H4 (cell line): ENCODE results near the gene MPV17L2. TPM values are rescaled to one million over a fixed set of nuclear protein-coding genes. Genes with fewer than 3 reads are reported as not detected.

Source experiments
- DNase-seq: peaks from one replicate; pipeline ENCODE4 v3.0.0-alpha.2; 2015; ENCODE audit warnings: low spot score
- total RNA-seq: library from RNA; depleted of rRNA; stranded (reverse); fragments of >200 nt; shearing (Covaris generic); gene quantifications from 2 replicates; pipeline ENCODE4 v1.2.3, GENCODE V29; 2014

Gene MPV17L2
- total RNA-seq, 1 experiment from 2014 or later, result 30.9 TPM

DNA sequence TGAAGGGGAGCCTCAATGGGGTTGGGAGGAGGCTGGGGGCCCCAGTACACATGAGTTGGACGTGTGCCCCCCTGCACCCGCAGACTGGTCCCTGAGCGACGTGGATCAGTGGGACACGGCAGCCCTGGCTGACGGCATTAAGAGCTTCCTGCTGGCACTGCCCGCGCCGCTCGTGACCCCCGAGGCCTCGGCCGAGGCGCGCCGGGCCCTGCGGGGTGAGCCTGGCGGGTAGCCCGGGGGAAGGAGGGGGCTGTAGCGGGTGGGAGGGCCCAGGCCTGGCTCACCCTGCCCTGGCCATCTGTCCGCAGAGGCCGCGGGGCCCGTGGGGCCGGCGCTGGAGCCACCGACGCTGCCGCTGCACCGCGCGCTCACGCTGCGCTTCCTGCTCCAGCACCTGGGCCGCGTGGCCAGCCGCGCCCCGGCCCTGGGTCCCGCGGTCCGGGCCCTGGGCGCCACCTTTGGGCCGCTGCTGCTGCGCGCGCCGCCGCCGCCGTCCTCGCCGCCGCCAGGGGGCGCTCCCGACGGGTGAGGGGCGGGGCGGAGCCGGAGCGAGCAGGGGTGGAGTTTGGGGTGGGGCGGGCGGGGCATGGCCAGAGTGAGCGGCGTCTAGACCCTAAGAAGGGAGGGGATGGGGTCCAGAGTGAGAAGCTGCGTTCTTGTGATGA, 31.9 kb upstream of the MPV17L2 start:
- DNase-seq, result no peak

DNA sequence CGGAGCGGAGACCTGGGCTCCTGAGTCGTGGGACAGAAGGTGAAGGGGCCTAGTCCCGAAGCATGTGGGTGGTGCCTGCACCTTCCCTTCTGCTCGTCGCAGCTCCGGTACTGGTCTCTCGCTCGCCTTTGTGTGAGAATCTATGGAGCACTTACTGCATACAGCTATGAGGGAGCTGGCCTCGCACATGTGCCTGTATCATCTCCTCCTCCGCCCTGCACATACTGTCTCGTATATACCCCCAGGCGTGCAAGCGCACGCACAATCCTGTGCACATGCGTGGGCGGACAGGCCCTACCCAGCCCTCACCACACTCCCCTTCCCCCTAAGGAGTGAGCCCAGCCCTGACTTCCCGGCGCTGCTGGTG, 31.4 kb upstream of the MPV17L2 start:
- no peak for DNase-seq

DNA sequence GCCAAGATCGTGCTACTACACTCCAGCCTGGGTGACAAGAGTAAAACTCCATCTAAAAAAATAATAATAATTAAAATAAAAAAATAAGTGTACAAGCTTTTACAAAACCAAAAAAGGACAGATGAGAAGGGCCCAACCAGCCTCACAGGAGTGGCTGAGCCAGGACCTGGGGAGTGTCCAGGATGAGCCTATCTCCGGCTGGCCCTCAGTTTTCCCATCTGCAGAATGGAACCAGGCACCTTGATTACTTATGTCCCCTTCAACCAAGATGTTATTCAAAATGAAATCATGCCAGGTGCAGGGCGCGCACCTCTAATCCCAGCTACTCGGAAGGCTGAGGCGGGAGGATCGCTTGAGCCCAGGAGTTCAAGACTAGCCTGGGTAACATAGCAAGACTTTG, 28.9 kb upstream of the MPV17L2 start:
- no peak for DNase-seq

DNA sequence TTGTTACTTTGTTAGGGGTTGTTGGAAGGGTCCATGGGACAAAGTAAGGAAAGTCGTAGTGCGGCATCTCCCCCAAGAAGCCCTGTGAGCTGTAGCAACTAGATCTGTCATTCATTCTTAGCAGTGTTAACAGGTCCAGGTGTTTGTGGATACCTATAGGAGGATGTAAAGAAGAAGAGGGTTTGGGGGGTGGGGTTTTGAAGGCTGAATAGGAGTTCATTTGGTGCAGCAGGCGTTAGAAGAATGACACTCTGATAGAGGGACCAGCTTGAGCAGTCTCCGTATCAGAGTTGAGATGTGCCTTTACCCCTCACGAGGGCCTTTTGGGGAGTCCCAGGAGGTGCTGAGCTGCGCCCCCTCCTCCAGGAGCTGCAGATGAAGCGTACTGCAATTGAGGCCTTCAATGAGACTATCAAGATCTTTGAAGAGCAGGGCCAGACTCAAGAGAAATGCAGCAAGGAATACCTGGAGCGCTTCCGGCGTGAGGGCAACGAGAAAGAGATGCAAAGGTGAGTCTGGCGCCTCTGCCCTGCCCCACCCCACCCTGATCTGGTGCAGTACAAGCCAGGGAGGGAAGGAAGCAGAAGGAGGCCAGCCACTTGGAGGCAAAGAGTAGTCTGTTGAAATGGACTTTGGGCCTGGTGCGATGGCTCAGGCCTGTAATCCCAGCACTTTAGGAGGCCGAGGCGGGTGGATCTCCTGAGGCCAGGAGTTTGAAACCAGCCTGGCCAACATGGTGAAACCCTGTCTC, 27.0 kb upstream of the MPV17L2 start:
- DNase-seq, result no peak

DNA sequence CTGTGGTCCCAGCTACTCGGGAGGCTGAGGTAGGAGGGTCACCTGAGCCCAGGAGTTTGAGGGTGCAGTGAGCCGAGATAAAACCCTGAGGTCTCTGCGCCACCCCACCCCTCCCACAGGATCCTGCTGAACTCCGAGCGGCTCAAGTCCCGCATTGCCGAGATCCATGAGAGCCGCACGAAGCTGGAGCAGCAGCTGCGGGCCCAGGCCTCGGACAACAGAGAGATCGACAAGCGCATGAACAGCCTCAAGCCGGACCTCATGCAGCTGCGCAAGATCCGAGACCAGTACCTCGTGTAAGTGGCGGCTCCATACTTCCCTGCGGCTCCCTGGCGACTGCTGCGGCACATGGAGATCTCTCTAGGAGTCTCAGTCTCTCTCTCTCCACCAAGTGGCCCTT, 26.0 kb upstream of the MPV17L2 start:
- DNase-seq, result no peak

DNA sequence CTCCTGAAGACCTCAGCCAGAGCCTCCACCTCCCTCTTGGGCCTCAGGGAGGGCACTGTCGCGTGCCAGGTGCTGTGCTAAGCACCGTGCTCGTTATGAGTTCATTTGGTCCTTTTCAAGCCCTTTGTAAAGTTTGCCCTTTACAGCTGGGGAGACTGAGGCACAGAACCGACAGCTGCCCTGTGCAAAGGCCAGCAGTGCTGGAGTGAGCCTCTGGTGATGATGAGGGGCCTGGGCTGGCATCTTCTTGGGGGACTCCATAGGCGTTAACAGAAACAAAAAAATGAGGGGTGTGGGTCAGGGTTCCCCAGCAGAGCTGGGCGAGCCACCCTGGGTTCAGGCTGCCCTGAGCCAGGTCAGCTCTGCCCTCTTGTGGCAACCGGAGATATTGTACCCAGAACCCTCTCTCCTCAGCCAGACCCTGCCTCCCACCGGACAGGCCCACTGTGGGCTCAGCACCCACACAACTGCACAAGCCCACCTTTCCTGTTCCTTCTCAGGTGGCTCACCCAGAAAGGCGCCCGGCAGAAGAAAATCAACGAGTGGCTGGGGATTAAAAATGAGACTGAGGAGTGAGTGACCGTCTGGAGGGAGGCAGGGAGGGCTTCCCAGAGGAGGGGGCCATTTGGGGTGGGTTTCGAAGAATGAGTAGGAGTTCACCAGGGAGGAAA, 24.9 kb upstream of the MPV17L2 start:
- DNase-seq, result no peak

DNA sequence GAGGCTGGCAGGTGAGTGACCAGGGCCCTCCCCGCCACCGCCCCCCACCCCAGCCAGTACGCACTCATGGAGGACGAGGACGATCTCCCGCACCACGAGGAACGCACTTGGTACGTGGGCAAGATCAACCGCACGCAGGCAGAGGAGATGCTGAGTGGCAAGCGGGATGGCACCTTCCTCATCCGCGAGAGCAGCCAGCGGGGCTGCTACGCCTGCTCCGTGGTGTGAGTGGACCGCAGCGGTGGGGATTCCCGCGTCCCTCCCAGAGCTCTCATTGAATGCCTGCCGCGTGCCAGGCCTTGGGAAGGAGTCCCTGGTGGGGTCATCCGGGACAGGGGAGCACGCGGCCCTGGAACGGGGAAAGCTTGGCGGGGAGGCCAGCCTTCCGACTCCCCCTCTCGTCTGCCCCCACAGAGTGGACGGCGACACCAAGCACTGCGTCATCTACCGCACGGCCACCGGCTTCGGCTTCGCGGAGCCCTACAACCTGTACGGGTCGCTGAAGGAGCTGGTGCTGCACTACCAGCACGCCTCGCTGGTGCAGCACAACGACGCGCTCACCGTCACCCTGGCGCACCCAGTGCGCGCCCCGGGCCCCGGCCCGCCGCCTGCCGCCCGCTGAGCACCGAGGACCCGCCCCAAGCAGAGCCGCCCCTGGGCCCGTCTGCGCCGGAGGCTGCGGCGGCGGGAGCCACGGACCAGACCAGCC, 24.2 kb upstream of the MPV17L2 start:
- DNase-seq, result no peak

DNA sequence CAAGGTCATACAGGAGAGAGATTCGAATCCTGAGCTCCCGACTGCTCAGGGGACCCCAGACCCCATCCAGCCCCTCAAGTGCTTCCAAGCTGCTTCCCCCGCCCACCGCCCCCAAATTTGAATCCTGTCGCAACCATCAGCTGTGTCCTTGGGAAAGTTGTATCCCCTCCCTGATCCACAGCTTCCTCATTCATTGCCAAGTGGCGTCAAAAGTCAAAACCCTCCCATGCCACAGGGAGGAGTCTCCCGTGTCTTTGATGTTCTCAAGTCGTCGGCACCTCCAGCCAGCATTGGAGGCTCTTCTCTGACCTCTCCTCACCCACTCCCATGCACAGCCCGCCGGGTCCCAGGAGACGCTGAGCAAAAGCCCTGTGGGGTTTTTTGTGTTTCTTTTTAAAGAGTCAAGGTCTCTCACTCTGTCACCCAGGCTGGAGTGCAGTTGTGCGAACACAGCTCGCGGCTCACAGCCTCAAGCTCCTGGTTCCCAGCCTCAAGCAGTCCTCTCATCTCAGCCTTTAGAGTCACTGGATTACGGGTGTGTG, 22.2 kb upstream of the MPV17L2 start:
- no peak for DNase-seq

DNA sequence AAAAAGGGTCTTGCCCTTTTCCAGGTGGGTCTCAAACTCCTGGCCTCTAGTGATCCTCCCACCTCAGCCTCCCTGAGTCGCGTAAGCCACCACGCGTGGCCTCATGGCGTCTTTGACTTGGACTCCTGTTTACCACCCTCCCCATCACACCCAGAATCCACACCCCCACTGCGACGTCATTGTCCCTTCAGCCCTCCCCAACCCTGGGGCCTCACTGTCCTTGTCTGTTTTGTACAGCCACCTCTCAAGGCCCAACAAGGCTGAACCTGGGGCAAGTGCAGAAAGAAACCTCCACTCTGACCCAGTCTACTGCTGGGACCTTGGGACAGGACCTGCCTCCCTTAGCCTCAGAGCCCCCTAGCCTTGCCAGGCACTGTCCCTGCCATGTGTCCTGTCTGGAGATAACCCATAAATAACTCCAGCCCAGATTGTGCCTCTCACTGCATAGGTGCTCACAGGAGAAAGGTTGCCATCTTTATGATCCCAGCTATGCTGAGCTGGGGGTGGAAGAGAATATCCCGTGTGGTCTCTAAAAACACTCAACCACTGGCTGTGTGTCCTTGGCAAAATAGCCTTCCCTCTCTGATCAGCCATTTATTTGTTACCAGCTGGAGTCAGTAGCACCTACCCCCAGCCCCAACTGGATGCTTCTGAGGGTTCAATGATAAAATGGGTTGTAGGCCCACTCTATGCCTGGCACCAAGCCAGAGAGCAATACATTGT, 21.3 kb upstream of the MPV17L2 start:
- no peak for DNase-seq

DNA sequence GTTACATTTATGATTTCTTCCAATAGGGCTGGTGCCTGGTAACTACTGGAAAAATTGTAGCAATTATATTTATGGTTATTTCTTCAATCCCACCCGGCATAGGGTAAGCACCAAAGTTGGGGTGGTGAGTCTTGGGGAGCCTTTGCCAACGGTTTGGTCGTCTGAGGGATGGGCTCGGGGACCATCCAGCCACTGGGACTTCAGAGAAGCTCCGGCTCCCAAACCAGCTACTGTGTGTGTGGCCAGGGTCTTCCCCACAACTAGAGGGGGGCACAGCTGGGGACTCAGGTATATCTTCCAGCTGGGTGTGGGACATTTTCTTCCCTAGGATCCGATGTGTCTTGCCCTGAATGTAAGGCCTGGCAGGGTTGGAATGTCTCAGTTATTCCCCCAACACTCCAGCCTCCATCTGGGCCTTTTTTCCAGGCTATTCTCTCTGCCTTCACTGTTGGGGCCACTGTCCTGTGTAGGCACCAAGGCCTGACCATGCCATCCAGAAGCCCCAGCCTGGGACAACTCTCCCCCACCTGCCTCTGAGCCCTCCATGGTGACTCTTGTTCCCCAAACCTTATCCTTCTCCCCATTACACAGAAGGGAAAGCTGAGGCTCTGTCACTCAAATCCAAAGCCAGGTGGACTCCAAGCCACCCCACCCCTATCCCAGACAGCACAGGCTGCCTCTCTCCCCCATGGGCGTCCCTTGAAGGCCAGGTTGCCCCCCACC, 20.5 kb upstream of the MPV17L2 start:
- DNase-seq, result no peak

DNA sequence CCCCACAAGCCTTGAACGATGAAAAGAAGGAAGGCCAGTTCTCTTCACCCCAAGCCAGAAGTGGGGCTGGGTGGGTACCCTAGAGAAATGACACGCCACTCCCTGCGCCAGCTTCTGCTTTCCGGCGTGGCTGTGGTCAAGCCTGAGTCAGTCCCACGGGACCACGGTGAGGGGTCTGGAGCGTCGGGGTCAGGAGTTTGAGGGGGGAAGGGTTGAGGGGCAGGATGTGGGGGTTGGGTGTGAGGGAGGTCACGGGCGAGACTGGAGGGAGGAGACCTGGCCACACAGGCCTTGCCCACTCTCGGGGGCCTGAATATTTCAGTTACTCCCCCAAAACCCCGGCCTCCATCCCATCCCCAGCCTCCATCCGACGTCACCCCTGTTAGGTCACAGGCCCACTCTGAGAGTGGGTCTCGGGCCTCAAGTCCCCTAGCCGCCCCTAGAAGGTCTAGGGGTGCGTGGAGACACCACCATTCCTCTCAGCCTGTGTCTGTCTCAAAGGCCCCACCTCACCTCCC, 19.9 kb upstream of the MPV17L2 start:
- DNase-seq, result no peak

DNA sequence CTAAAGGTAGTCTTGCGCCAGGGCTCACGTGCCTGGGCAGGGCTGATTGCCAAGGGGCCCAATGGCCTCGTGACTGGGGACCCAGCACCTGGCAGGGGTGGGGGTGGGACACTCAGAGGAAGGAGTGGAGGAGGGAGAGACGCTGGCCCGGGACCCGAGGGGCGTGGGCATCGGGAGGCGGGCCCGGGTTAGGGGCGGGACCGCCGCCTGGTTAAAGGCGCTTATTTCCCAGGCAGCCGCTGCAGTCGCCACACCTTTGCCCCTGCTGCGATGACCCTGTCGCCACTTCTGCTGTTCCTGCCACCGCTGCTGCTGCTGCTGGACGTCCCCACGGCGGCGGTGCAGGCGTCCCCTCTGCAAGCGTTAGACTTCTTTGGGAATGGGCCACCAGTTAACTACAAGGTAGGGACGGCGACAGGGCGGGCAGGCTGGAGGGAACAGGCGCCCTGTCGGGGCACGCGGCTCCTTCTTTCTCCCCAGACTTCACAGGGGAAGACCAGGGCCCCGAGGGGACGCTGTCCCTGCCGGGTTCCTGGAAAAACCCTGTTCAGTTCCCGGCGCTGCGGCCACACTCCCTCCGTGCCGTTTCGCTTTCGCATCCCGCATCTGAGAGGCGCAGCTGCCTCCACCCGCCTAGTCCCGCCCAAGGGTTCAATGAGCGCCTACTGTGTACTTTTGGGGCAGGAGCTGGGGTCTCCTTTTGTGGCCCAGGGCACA, 19.3 kb upstream of the MPV17L2 start, which contains the start of gene IFI30:
IFI30 (plus strand) TSS at position 242 of the 717 bp plus-strand sequence; CDS start at position 271, 29 bp downstream.
- peak; percentile 73 for DNase-seq

DNA sequence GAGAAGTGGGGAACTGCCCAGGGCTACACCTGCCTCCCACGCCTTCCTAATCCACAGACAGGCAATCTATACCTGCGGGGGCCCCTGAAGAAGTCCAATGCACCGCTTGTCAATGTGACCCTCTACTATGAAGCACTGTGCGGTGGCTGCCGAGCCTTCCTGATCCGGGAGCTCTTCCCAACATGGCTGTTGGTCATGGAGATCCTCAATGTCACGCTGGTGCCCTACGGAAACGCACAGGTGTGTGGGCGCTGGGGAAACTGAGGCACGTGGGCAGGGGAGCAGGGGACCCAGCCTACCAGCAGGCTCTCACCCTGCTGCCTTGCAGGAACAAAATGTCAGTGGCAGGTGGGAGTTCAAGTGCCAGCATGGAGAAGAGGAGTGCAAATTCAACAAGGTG, 18.0 kb upstream of the MPV17L2 start:
- no peak for DNase-seq

DNA sequence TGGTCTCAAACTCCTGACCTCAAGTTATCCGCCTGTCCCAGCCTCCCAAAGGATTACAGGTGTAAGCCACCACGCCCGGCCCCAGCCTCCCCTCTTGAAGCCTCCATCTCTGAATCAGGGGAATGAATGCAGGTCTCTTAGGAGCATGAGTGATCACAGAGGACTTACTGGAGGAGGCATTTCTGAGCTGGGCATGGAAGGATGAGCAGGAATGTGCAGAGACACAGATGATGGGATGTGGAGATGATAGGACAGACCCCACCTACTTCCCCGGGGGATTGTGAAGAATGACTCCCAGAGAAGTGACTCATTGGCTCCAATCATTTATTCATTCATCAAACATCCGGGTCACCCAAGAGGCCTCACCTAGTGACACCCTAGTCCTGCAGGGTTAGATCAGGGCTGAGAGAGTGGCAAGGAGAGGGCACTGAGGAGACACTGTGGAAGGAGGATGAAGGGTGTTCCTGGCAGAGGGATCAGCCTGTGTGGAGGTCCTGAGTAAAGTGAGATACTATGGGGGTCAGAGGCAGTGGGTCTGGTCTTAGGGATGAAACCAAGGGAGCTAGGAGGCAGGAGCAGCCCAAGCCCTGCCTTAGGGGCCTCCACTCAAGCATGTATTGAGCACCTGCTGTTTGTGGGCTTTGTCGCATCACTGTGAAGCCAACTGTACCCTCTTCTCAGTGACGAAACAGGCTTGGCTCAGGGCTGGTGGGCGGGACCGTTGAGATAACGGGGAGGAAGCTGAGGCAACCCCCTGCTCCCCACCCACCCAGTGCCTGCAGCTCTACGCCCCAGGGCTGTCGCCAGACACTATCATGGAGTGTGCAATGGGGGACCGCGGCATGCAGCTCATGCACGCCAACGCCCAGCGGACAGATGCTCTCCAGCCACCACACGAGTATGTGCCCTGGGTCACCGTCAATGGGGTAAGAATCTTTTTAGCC, 16.4 kb upstream of the MPV17L2 start:
- no peak for DNase-seq

DNA sequence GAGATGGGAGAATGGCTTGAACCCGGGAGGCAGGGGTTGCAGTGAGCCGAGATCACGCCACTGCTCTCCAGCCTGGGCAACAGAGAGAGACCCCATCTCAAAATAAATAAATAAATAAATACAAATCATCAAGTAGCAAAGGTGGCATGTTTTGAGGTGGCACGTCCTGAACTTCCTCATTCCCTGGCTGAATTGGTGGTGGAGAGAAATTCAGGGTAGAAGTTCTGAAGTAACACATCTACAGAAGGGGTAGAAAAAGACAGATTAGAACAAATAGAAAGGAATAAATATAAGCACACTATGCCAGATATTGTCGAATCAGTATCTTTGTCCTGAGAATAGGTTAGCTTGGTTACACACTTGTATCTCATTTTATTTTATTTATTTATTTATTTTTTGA, 13.1 kb upstream of the MPV17L2 start:
- no peak for DNase-seq

DNA sequence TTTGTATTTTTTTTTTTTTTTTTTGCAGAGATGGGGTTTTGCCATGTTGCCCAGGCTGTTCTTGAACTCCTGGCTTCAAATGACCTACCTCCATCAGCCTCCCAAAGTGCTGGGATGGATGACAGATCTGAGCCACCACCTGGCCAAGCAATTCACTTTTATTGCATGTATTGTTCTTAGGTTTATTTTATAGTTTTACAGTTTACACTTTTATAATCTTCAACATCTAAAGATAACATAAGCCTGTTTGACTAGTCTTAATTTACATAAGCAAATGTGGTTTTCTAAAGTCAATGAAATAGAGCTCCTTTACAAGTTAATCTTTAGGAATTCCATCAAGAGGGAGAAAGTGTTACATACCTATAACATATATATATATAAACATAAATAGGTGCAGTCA, 9.5 kb upstream of the MPV17L2 start:
- no peak for DNase-seq

DNA sequence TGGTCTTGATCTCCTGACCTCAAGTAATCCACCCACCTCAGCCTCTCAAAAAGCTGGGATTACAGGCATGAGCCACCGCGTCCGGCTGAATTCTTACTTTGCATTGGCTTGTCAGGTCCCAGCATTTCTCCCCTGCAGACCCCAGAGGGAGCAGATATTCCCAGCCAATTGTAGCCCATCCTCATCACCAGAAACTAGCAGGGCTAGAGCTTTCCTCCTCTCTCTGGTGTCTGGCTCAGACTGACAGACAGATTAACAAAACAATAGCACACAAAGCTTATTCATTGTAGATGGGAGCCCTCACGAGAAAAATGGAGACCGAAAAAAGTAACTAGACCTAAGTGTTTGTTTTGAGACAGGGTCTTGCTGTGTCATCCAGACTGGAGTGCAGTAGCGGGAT, 7.5 kb upstream of the MPV17L2 start:
- no peak for DNase-seq

DNA sequence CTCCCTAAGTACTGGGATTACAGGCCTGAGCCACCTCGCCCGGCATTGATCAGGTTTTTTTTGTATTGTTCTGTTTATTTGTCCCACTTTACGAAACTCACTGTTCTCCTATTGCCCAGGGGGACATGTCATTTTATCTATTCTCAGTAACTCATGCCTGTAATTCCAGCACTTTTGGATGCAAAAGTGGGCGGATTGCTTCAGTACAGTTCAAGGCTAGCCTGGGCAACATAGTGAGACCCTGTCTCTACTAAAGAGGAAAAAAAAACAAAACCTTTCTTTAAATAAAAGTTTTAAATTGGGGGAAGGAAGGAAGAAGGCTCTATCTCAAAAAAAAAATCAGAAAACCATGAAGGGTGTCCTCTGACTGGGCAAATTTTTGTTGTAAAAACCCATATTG, 2.7 kb upstream of the MPV17L2 start:
- DNase-seq, result no peak

DNA sequence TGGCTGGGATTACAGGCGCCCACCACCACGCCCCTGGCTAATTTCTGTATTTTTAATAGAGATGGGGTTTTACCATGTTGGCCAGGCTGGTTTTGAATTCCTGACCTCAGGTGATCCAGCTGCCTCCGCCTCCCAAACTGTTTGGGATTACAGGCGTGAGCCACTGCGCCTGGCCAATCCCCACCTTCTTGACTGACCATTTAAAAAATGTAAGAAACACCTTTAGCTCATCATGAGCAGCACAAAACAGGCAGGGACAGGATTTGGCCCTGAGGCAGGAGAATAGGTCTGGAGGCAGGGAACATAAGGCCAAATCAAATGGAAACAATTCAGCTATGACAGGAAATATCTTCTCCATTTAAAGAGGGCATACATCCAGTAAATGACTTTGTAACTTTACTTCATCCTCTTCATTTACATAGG, 1.4 kb upstream of the MPV17L2 start:
- no peak for DNase-seq
